ENCODE measurements around the gene AKAP7.

AKAP7 gene

DNA sequence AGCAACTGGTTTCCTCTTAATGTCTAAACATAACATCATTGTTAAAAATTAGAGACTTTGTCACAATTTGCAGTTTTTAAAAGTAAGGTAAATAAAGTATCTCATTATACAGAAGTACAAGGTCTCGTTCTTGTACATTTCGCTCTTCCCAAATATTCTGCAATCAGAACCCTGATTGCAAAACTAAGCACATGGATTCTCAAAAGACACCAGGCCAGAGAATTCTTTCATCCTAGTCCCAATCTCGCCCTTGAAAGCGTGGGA, 355 bp upstream of the AKAP7 start:
- TF ChIP-seq, protein P1, sequence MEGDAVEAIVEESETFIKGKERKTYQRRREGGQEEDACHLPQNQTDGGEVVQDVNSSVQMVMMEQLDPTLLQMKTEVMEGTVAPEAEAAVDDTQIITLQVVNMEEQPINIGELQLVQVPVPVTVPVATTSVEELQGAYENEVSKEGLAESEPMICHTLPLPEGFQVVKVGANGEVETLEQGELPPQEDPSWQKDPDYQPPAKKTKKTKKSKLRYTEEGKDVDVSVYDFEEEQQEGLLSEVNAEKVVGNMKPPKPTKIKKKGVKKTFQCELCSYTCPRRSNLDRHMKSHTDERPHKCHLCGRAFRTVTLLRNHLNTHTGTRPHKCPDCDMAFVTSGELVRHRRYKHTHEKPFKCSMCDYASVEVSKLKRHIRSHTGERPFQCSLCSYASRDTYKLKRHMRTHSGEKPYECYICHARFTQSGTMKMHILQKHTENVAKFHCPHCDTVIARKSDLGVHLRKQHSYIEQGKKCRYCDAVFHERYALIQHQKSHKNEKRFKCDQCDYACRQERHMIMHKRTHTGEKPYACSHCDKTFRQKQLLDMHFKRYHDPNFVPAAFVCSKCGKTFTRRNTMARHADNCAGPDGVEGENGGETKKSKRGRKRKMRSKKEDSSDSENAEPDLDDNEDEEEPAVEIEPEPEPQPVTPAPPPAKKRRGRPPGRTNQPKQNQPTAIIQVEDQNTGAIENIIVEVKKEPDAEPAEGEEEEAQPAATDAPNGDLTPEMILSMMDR (IDR thresholded peaks at IDR 0.05; ENCODE audit: insufficient read depth, low read length, poor library complexity, severe bottlenecking): no peak
- H3K4me3 ChIP-seq (replicated peaks; ENCODE audit: low read depth, low read length): peak overlapping the region; percentile 47
- DNase-seq (ENCODE audit: extremely low read depth, insufficient read length): no peak

DNA sequence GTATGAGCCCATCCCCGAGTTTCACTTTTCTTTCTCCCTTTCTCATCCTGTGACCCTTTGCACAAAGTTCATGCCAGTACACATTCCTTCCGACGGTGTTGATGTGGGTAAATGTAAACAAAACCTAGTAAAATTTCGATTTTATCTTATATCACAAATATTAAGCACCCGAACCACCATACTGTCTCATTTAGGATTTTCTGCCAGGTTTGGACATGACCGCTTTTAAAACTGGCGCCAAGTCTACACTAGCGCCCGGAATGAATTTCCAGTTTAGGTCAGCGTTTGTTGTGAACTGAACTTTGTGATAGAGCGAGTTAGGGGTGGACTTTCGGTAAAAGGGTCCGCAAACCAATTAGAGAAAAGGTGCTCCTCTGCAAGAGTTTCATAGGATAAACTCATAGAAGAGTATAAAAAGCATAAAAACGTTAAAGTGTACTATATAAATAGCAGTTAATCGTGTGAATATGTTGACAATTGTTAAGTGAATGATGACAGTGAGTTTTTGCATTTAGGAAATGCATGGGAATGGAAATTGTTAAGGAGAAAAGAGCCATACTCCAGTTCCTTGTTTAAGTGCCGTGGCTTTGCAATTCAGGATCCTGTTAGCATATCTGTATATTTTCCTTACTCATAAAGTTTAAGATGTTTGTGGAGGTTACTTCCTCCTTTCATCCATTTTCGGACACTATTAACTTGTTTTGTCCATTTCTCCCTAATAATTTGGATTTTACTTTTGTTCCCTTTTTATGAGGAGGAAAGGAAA, 937 bp downstream of the AKAP7 start:
- TF ChIP-seq, protein P1 (IDR thresholded peaks at IDR 0.05; ENCODE audit: insufficient read depth, low read length, poor library complexity, severe bottlenecking): no peak
- Histone ChIP-seq H3K36me3 (ENCODE audit: control insufficient read depth, insufficient read depth, low read length) (no peaks in the 10 kb centered on the region), H3K4me3 (replicated peaks; ENCODE audit: low read depth, low read length) (peak overlapping the region; percentile 47), H3K27me3 (replicated peaks; ENCODE audit: control insufficient read depth, insufficient read depth, low read length) (no peaks in the 10 kb centered on the region; the same call in none of the 2 replicates)
- no peak for DNase-seq (ENCODE audit: extremely low read depth, insufficient read length)

More for the DNA sequence above, 355 bp upstream of the AKAP7 start:
- Histone ChIP-seq H3K36me3 (ENCODE audit: control insufficient read depth, insufficient read depth, low read length) (no peaks in the 10 kb centered on the region), H3K27me3 (replicated peaks; ENCODE audit: control insufficient read depth, insufficient read depth, low read length) (no peaks in the 10 kb centered on the region; the same call in none of the 2 replicates)

DNA sequence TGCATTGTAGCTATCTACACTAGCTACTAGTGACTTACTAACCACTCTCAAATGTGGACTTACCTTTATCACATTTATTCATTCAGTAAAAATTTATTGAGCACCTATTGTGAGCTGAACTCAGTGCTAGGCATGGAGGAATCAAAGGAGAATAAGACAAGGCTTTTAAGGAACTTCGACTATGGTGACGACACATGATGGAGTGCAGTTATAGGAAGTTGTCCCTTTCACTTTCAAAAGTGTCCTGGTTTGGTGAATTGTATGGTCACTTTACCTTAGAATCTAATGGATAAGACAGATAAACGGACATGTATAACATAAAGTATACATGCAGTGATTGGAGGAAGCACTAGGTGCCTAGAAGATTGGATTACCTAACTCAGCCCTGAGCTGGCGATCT, 4.3 kb downstream of the AKAP7 start:
- TF ChIP-seq, protein P1 (IDR thresholded peaks at IDR 0.05; ENCODE audit: insufficient read depth, low read length, poor library complexity, severe bottlenecking): no peak
- DNase-seq (ENCODE audit: extremely low read depth, insufficient read length): no peak
- Histone ChIP-seq H3K27me3 (replicated peaks; ENCODE audit: control insufficient read depth, insufficient read depth, low read length) (no peaks in the 10 kb centered on the region; the same call in none of the 2 replicates), H3K4me3 (replicated peaks; ENCODE audit: low read depth, low read length) (no peak overlapping the region), H3K36me3 (ENCODE audit: control insufficient read depth, insufficient read depth, low read length) (no peaks in the 10 kb centered on the region)

DNA sequence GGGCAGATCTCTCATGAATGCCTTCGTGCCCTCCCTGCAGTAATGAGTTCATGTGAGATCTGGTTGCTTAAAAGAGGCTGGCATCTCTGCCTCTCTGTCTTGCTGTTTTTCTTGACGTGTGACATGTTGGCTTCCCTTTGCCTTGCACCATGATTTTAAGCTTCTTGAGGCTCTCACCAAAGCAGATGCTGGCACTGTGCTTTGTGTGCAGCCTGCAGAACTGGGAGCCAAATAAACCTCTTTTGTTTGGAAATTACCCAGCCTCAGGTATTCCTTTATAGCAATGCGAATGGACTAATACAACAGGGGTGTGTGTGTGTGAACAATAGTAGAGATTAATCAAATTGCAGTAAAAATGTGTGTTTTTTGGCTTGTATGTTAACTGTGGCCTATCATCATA, 8.1 kb downstream of the AKAP7 start:
- Histone ChIP-seq H3K27me3 (replicated peaks; ENCODE audit: control insufficient read depth, insufficient read depth, low read length) (no peaks in the 10 kb centered on the region), H3K36me3 (ENCODE audit: control insufficient read depth, insufficient read depth, low read length) (no peaks in the 10 kb centered on the region), H3K4me3 (replicated peaks; ENCODE audit: low read depth, low read length) (no peak overlapping the region)
- TF ChIP-seq, protein P1 (IDR thresholded peaks at IDR 0.05; ENCODE audit: insufficient read depth, low read length, poor library complexity, severe bottlenecking): no peak
- DNase-seq (ENCODE audit: extremely low read depth, insufficient read length): no peak

DNA sequence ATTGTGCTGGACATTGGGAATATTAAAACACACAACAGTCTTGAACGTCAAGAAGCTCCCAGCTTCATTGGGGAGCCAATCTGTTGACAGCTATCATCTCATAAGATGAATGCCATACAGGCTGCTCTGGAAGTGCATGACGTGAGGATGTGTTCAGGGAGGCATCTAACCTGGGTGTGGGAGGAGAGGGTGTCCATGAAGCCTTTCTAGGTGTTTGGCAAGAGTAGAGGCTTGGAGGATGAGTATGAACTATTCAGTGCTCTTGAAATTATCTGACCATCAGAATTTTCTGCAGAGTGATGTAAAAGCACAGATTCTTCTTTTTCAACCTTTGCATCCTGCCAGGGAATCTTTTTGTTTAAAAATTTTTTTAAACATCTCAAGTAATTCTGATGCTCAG, 11.6 kb downstream of the AKAP7 start:
- TF ChIP-seq, protein P1 (IDR thresholded peaks at IDR 0.05; ENCODE audit: insufficient read depth, low read length, poor library complexity, severe bottlenecking): no peak
- Histone ChIP-seq H3K4me3 (replicated peaks; ENCODE audit: low read depth, low read length) (no peak overlapping the region), H3K27me3 (replicated peaks; ENCODE audit: control insufficient read depth, insufficient read depth, low read length) (no peaks in the 10 kb centered on the region), H3K36me3 (ENCODE audit: control insufficient read depth, insufficient read depth, low read length) (no peaks in the 10 kb centered on the region)
- no peak for DNase-seq (ENCODE audit: extremely low read depth, insufficient read length)

DNA sequence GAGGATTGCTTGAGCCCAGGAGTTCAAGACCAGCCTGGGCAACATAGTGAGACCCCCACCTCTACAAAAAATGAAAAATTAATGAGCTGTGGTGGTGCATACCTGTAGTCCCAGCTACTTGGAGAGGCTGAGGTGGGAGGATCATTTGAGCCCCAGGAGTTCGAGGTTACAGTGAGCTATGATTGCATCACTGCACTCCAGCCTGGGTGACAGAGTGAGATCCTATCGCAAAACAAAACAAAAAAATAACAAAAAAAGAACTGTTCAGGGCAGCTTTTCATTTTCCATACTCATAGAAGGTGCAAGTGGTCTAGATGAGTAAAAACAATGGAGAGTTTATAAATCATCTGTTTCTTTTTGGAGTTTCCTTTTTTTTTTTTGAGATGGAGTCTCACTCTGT, 21.1 kb downstream of the AKAP7 start:
- no peaks in the 10 kb centered on the region for H3K27me3 ChIP-seq (replicated peaks; ENCODE audit: control insufficient read depth, insufficient read depth, low read length)
- TF ChIP-seq, protein P1 (IDR thresholded peaks at IDR 0.05; ENCODE audit: insufficient read depth, low read length, poor library complexity, severe bottlenecking): no peak

More for the DNA sequence above, 21.1 kb downstream of the AKAP7 start:
- no peaks in the 10 kb centered on the region for H3K36me3 ChIP-seq (ENCODE audit: control insufficient read depth, insufficient read depth, low read length)
- H3K4me3 ChIP-seq (replicated peaks; ENCODE audit: low read depth, low read length): no peak overlapping the region
- no peak for DNase-seq (ENCODE audit: extremely low read depth, insufficient read length)
